A673 (cell line): ENCODE results near the gene GET3.

Source experiments
- EZH2 ChIP-seq: fragments of 200-600 bp; sonication (generic); IDR thresholded peaks from 2 replicates; pipeline ENCODE4 v1.6.1; 2017; ENCODE audit warnings: borderline replicate concordance, low read depth, mild to moderate bottlenecking, mixed read lengths, antibody characterized with exemption, low read length; ENCODE audit not compliant: poor library complexity, severe bottlenecking
- TF ChIP-seq, protein P1 (sequence below): fragments of 300-800, 200-600 bp; sonication (generic); conservative IDR thresholded peaks from 2 replicates; pipeline ENCODE4 v1.5.1; 2017; ENCODE audit warnings: low read depth, mild to moderate bottlenecking, antibody characterized with exemption, low read length, moderate library complexity, mixed read lengths

DNA sequence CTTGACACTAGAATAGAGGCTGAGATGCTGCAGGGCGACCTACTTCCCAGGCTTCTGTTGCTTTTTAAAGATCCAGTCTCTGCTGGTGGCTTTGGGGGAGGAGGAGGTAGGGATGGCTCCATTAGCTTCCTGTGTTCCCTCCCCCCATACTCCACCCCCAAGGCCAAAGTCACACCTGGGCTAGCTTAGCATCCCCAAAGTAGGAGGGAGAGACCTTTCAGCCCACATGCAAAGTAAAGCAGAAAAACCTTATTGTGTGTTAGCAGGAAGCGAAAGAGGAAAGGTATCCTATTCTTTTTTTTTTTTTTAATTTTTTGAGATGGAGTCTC is 10.3 kb upstream of the GET3 start:
- TF ChIP-seq, protein P1, sequence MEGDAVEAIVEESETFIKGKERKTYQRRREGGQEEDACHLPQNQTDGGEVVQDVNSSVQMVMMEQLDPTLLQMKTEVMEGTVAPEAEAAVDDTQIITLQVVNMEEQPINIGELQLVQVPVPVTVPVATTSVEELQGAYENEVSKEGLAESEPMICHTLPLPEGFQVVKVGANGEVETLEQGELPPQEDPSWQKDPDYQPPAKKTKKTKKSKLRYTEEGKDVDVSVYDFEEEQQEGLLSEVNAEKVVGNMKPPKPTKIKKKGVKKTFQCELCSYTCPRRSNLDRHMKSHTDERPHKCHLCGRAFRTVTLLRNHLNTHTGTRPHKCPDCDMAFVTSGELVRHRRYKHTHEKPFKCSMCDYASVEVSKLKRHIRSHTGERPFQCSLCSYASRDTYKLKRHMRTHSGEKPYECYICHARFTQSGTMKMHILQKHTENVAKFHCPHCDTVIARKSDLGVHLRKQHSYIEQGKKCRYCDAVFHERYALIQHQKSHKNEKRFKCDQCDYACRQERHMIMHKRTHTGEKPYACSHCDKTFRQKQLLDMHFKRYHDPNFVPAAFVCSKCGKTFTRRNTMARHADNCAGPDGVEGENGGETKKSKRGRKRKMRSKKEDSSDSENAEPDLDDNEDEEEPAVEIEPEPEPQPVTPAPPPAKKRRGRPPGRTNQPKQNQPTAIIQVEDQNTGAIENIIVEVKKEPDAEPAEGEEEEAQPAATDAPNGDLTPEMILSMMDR, result no peak
- no peak for TF ChIP-seq EZH2
